SK-N-SH (cell line): ENCODE data around the gene SLC25A10. TPM values are rescaled to one million over a fixed set of nuclear protein-coding genes. Genes with fewer than 3 reads are reported as not detected.

Experiments used
- CTCF ChIA-PET: fragments of 300-600, 350-600 bp; formaldehyde crosslinking; extraction: SDS; loops from one replicate; lab custom pipeline; 2021; lab: Yijun Ruan, JAX
- POLR2A ChIA-PET: fragments of 350-600 bp; sonication (Branson Sonifier 250); formaldehyde crosslinking; extraction: SDS; loops from one replicate; lab custom pipeline; 2020; ENCODE audit warnings: antibody characterized with exemption, inconsistent platforms; lab: Yijun Ruan, JAX
- DNase-seq: peaks from one replicate; pipeline ENCODE4 v3.0.0; 2012
- H2AFZ ChIP-seq: fragments of 200-600 bp; sonication (generic); 2 replicates; pipeline ENCODE4 v1.8.1; 2016; ENCODE audit warnings: antibody characterized with exemption, mild to moderate bottlenecking, low read depth
- H3F3A ChIP-seq: fragments of 200-600 bp; sonication (generic); replicated peaks from 2 replicates; pipeline ENCODE3; 2016; ENCODE audit warnings: antibody characterized with exemption, mild to moderate bottlenecking; ENCODE audit not compliant: insufficient read depth
- H3K27ac ChIP-seq, 2 experiments: fragments of 200-500 bp in 1 of 2; fragments of 200-600 bp in 1 of 2; sonication (Bioruptor generic) in 1 of 2; sonication (generic), shearing (Covaris generic) in 1 of 2; 2 replicates each; pipeline versions ENCODE4 v1.5.1 to v1.6.1; 2014 to 2016; ENCODE audit warnings: low read depth in 2 of 2, inconsistent platforms in 1 of 2, low read length in 1 of 2, mild to moderate bottlenecking in 1 of 2, mixed read lengths in 1 of 2
- H3K27me3 ChIP-seq: fragments of 200-600 bp; sonication (generic), shearing (Covaris generic); 2 replicates; pipeline ENCODE4 v1.6.1; 2016; ENCODE audit warnings: mixed run types; ENCODE audit not compliant: insufficient read depth
- H3K36me3 ChIP-seq, 2 experiments: fragments of 200-500 bp in 1 of 2; fragments of 200-600 bp in 1 of 2; sonication (Bioruptor generic) in 1 of 2; sonication (generic) in 1 of 2; replicated peaks in 1 of 2; 2 replicates each; pipeline versions ENCODE3 to v1.5.1; 2014 to 2016; ENCODE audit warnings: low read length in 1 of 2, mild to moderate bottlenecking in 1 of 2; ENCODE audit not compliant: insufficient read depth in 2 of 2, control insufficient read depth in 1 of 2
- H3K4me1 ChIP-seq, 2 experiments: fragments of 200-500 bp in 1 of 2; fragments of 200-600 bp in 1 of 2; sonication (Bioruptor generic) in 1 of 2; sonication (generic), shearing (Covaris generic) in 1 of 2; 2 replicates each; pipeline versions ENCODE4 v1.5.1 to v1.6.1; 2014 to 2016; ENCODE audit warnings: low read depth in 1 of 2, low read length in 1 of 2, mixed run types in 1 of 2; ENCODE audit not compliant: insufficient read depth in 2 of 2, control insufficient read depth in 1 of 2
- H3K4me2 ChIP-seq: fragments of 200-600 bp; sonication (generic), shearing (Covaris generic); 2 replicates; pipeline ENCODE4 v1.6.1; 2017; ENCODE audit warnings: mixed run types
- H3K4me3 ChIP-seq, 2 experiments: fragments of 200-500 bp in 1 of 2; fragments of 200-600 bp in 1 of 2; sonication (Bioruptor generic) in 1 of 2; sonication (generic), shearing (Covaris generic) in 1 of 2; 2 replicates each; pipeline versions ENCODE4 v1.5.1 to v1.8.1; 2014 to 2016; ENCODE audit warnings: low read depth in 2 of 2, inconsistent platforms in 1 of 2, low read length in 1 of 2, mild to moderate bottlenecking in 1 of 2, mixed read lengths in 1 of 2, moderate library complexity in 1 of 2
- H3K79me2 ChIP-seq: fragments of 200-600 bp; sonication (generic); 2 replicates; pipeline ENCODE4 v1.8.1; 2017; ENCODE audit warnings: mild to moderate bottlenecking; ENCODE audit not compliant: insufficient read depth
- H3K9ac ChIP-seq: fragments of 200-600 bp; sonication (generic); 2 replicates; pipeline ENCODE4 v1.6.1; 2017; ENCODE audit warnings: mixed run types
- H3K9me2 ChIP-seq: fragments of 200-600 bp; sonication (generic); 2 replicates; pipeline ENCODE4 v1.6.1; 2017; ENCODE audit warnings: mixed run types
- H3K9me3 ChIP-seq: fragments of 200-600 bp; sonication (generic); 2 replicates; pipeline ENCODE4 v1.6.1; 2017; ENCODE audit warnings: mixed run types, mild to moderate bottlenecking, moderate library complexity
- H4K20me1 ChIP-seq: fragments of 200-600 bp; sonication (generic); 2 replicates; pipeline ENCODE4 v1.6.1; 2017; ENCODE audit warnings: mild to moderate bottlenecking, mixed run types; ENCODE audit not compliant: insufficient read depth
- ELF1 ChIP-seq: IDR thresholded peaks from 2 replicates; pipeline ENCODE4 v1.4.0; 2012
- EZH2phosphoT487 ChIP-seq: fragments of 200-600 bp; sonication (generic); IDR thresholded peaks from 2 replicates; pipeline ENCODE4 v1.6.1; 2017; ENCODE audit warnings: low read depth, mixed run types, mild to moderate bottlenecking, antibody characterized with exemption, moderate library complexity, borderline replicate concordance
- GABPA ChIP-seq: IDR thresholded peaks from 2 replicates; pipeline ENCODE4 v1.4.0; 2012; ENCODE audit warnings: low read depth, mild to moderate bottlenecking
- MAX ChIP-seq: IDR thresholded peaks from 2 replicates; pipeline ENCODE4 v1.4.0; 2012; ENCODE audit warnings: low read depth
- MXI1 ChIP-seq: IDR thresholded peaks from 2 replicates; pipeline ENCODE4 v1.6.1; 2012; ENCODE audit warnings: mild to moderate bottlenecking, low read depth, low read length, improper control_type of control experiment
- RCOR1 ChIP-seq: fragments of 150-350 bp; IDR thresholded peaks from 2 replicates; pipeline ENCODE4 v1.6.1; 2017; ENCODE audit warnings: antibody characterized with exemption, low read length
- REST ChIP-seq: IDR thresholded peaks from 2 replicates; pipeline ENCODE4 v1.6.1; 2012; ENCODE audit warnings: mild to moderate bottlenecking, low read depth, low read length, moderate library complexity
- RFX5 ChIP-seq: IDR thresholded peaks from 2 replicates; pipeline ENCODE4 v1.6.1; 2012; ENCODE audit warnings: mild to moderate bottlenecking, improper control_type of control experiment, low read length
- RXRA ChIP-seq: IDR thresholded peaks from 2 replicates; pipeline ENCODE4 v1.4.0; 2012; ENCODE audit warnings: low read depth, mild to moderate bottlenecking, borderline replicate concordance
- SIN3A ChIP-seq: IDR thresholded peaks from 2 replicates; pipeline ENCODE4 v1.6.1; 2012; ENCODE audit warnings: low read depth, mild to moderate bottlenecking, low read length, moderate library complexity, borderline replicate concordance
- TCF12 ChIP-seq: IDR thresholded peaks from 2 replicates; pipeline ENCODE4 v1.4.0; 2012
- YY1 ChIP-seq: IDR thresholded peaks from 2 replicates; pipeline ENCODE4 v1.4.0; 2012; ENCODE audit warnings: low read depth, mild to moderate bottlenecking
- WGBS: methylation state at CpG from one replicate; pipeline ENCODE4 v1.1.6; 2017; ENCODE audit warnings: low lambda C conversion rate; 5-methylcytosine and 5-hydroxymethylcytosine counted together
- polyA plus RNA-seq, 3 experiments: library from polyadenylated mRNA; depleted of rRNA; stranded (reverse); fragments of >200 nt; gene quantifications; 2 replicates each; pipeline ENCODE4 v1.2.3, GENCODE V29; 2012
- TF ChIP-seq, protein P1 (sequence below): IDR thresholded peaks from 2 replicates; pipeline ENCODE4 v1.4.0; 2012; ENCODE audit warnings: low read depth, borderline replicate concordance
- TF ChIP-seq, protein P2 (sequence below): IDR thresholded peaks from 2 replicates; pipeline ENCODE4; 2012

Gene SLC25A10
- polyA plus RNA-seq, 1 of the 3 experiments (the other 2 are of a cell fraction) = 34.7 TPM

- TF ChIP-seq, protein P1, sequence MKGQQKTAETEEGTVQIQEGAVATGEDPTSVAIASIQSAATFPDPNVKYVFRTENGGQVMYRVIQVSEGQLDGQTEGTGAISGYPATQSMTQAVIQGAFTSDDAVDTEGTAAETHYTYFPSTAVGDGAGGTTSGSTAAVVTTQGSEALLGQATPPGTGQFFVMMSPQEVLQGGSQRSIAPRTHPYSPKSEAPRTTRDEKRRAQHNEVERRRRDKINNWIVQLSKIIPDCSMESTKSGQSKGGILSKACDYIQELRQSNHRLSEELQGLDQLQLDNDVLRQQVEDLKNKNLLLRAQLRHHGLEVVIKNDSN = no peak
- no peak for TF ChIP-seq EZH2phosphoT487
- TF ChIP-seq RCOR1 = no peak
- TF ChIP-seq RFX5 = no peak
- no peak for TF ChIP-seq RXRA
- TF ChIP-seq, protein P2, sequence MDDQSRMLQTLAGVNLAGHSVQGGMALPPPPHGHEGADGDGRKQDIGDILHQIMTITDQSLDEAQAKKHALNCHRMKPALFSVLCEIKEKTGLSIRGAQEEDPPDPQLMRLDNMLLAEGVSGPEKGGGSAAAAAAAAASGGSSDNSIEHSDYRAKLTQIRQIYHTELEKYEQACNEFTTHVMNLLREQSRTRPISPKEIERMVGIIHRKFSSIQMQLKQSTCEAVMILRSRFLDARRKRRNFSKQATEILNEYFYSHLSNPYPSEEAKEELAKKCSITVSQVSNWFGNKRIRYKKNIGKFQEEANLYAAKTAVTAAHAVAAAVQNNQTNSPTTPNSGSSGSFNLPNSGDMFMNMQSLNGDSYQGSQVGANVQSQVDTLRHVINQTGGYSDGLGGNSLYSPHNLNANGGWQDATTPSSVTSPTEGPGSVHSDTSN = no peak
- TF ChIP-seq SIN3A = no peak
Observed at GRCh38 chr17:81664051-81664470, 48.0 kb upstream of the SLC25A10 start (continued).

- H3K4me2 ChIP-seq = peak overlapping the region; percentile 92
- H3F3A ChIP-seq = peaks cover 7% of the 10 kb centered on the region
- H3K9ac ChIP-seq = peak overlapping the region; percentile 96
- H3K27me3 ChIP-seq = no peaks in the 10 kb centered on the region
- ChIA-PET CTCF (interaction anchor here (0.7 to 2.9 kb wide), 6 partner anchors 10 to 63 kb away, joined by 3 to 12 read pairs (median 4); partner anchors contain the start of genes ARL16 and HGS), POLR2A (interaction anchor here (0.6 to 2.3 kb wide), 8 partner anchors 10 to 46 kb away, joined by 3 to 7 read pairs (median 4); partner anchors contain the start of genes NPLOC4 and TSPAN10)
- 67% methylated on average over 30 of the region's 30 CpGs for WGBS
- TF ChIP-seq RFX5 (no peak), SIN3A (0 out of 2 replicates have a peak, but pooled peaks have one; percentile 24), ELF1 (no peak), YY1 (peak; percentile 75), MXI1 (peak; percentile 86), MAX (peak; percentile 99)
- no peaks in the 10 kb centered on the region for H4K20me1 ChIP-seq
- H2AFZ ChIP-seq = peak overlapping the region; percentile 63
- no peaks in the 10 kb centered on the region for H3K9me3 ChIP-seq
- DNase-seq = peak; percentile 79
- H3K27ac ChIP-seq = peak overlapping the region; percentile 71 to 80
- peaks cover 18 to 30% of the 10 kb centered on the region in 2 experiments for H3K36me3 ChIP-seq
- peaks cover 61% of the 10 kb centered on the region for H3K79me2 ChIP-seq
- H3K9me2 ChIP-seq = no peaks in the 10 kb centered on the region
- peaks cover 18 to 22% of the 10 kb centered on the region in 2 experiments; a peak in 3 of 4 replicates for H3K4me1 ChIP-seq
- H3K4me3 ChIP-seq = peak overlapping the region; percentile 74 to 96
Observed at GRCh38 chr17:81665205-81666091, 46.6 kb upstream of the SLC25A10 start.

DNA sequence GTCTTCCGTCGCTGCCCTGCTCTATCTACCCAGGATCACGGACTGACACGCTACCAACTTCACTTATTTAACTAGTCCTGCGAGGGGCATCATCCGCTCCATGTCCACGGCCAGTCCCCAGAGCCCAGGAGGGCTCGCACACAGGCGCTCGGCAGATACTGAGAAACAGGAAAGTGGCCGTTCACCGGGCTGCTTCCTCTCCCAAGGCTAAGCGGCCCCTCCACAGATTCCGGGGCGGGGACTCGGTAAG lies 46.1 kb upstream of the SLC25A10 start:
- no peaks in the 10 kb centered on the region for H3K27me3 ChIP-seq
- H3K79me2 ChIP-seq = peaks cover 67% of the 10 kb centered on the region
- peaks cover 18 to 22% of the 10 kb centered on the region in 2 experiments; a peak in 3 of 4 replicates for H3K4me1 ChIP-seq
- peaks cover 7% of the 10 kb centered on the region for H3F3A ChIP-seq
- 0% methylated on average over 16 of the region's 16 CpGs for WGBS
- POLR2A ChIA-PET = interaction anchor here (1.0 to 2.3 kb wide), 6 partner anchors 10 to 45 kb away, joined by 3 to 7 read pairs (median 5); partner anchors contain the start of genes ARL16, HGS, MRPL12 and NPLOC4
- CTCF ChIA-PET = interaction anchor here (0.6 to 2.9 kb wide), 7 partner anchors 9 to 540 kb away, joined by 3 to 12 read pairs (median 3); partner anchors contain the start of genes ARL16, HGS and MRPL12
- H3K36me3 ChIP-seq = peaks cover 23 to 34% of the 10 kb centered on the region in 2 experiments
- peak overlapping the region; percentile 74 to 96 for H3K4me3 ChIP-seq
- no peaks in the 10 kb centered on the region for H4K20me1 ChIP-seq
- no peak for DNase-seq
- TF ChIP-seq GABPA (no peak), MXI1 (peak; percentile 7; the same call in 1 of the 2 replicates), TCF12 (no peak), REST (no peak)
- H3K9ac ChIP-seq = peak overlapping the region; percentile 96
- no peaks in the 10 kb centered on the region for H3K9me2 ChIP-seq
- H2AFZ ChIP-seq = peak overlapping the region; percentile 63
- H3K9me3 ChIP-seq = no peaks in the 10 kb centered on the region
- peak overlapping the region; percentile 71 to 80 for H3K27ac ChIP-seq
- H3K4me2 ChIP-seq = peak overlapping the region; percentile 92
